ENCODE measurements around the gene LGALS14.

Gene LGALS14

DNA sequence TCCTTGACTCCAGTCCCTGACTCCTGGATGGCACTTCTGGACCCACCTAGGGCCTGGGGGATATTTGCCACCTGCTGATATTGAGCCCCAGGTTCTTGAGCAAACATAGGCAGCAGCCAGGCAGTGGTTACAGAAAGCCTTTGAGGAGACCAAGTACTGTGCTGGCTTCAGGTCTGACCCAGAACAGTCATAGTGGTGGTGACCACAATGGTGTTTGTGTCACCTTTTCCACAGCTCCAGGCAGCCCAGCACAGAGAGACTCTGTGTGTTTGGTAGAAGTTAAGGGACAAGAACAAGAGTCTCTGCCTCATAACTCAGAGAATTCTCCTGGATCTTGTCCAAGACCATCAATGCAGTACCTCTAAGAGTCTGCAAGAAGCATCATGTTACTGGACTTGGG, 48.1 kb downstream of the LGALS14 start:
- DNase-seq, result no peak

DNA sequence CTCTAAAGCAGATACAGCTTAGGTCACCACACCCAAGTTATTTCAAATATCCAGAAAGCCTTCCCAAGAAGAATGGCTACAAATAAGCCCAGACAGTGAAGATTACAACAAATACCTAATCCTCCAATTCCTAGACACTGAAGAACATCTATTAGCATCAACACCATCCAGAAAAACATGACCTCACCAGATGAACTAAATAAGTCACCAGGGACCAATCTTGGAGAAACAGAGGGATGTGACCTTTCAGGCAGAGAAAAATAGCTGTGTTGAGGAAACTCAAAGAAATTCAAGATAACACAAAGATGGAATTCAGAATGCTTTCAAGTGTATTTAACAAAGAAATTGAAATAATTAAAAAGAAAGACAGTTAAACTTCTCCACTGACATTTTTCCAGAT, 48.5 kb downstream of the LGALS14 start:
- DNase-seq, result no peak

DNA sequence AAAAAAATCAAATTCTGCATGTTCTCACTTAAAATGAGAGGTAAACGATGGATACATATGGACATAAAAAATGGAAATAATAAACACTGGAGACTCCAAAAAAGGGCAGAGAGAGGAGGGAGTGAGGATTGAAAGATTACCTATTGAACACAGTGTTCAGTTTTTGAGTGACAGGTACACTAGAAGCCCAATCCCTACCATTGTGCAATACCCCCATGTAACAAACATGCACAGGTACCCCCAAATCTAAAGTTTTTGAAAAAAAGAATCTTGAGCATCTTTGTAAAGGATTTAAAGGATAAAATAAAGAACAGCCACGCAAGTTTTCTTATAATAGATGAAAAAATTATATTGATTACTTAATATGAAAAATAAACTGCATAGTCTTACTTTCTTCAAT, 50.3 kb downstream of the LGALS14 start:
- DNase-seq, result no peak

DNA sequence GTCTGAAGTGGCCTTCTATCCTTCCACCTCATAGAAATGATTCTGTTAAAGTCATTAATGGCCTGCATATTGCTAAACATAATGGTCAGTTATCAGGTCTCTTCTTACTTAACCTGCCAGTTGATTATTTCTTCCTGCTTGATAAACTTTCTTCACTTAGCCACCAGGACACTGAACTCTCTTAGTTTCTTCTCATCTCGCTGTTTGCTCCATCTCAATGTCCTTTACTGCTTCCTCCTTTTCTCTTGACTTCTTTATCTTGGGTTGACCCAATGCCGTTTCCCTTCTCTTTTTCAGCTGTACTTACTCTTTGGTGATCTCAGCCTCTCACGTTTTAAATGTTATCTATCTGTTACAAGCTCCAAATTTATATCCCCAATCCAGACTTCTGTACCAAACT, 50.7 kb downstream of the LGALS14 start:
- no peak for DNase-seq

Measured in NCI-H526 (cell line).